A673 (cell line): Measurements from ENCODE around the gene METTL25. TPM values are rescaled to one million over a fixed set of nuclear protein-coding genes. Genes with fewer than 3 reads are reported as not detected.
A peak's percentile ranks its signal among the peaks of the same experiment; 100 is the strongest.

Experiments used
- BruUV-seq: library from RNA; stranded (reverse); fragments of 400-500 nt; replicated peaks from 2 replicates; lab custom pipeline; 2021; lab: Mats Ljungman, UMichigan
- CTCF ChIA-PET: fragments of 300-600 bp; sonication (Branson Sonifier 250); formaldehyde crosslinking; loops from one replicate; lab custom pipeline; 2022; ENCODE audit warnings: antibody characterized with exemption; lab: Charles Lee
- POLR2A ChIA-PET: fragments of 300-600 bp; sonication (Branson Sonifier 250); formaldehyde crosslinking; loops from one replicate; lab custom pipeline; 2022; ENCODE audit warnings: antibody characterized with exemption; ENCODE audit not compliant: low non-redundant PET; lab: Charles Lee
- DNase-seq: peaks from one replicate; pipeline ENCODE4 v3.0.0-alpha.2; 2015; ENCODE audit warnings: low spot score
- H3K27ac ChIP-seq: fragments of 200-600 bp; sonication (generic); 2 replicates; pipeline ENCODE4 v1.5.1; 2016; ENCODE audit warnings: mixed run types, low read depth, mild to moderate bottlenecking, mixed read lengths, antibody characterized with exemption, low read length; ENCODE audit not compliant: poor library complexity, severe bottlenecking
- H3K27me3 ChIP-seq: fragments of 200-600 bp; sonication (generic); replicated peaks from 2 replicates; pipeline ENCODE4 v1.6.1; 2017; ENCODE audit warnings: mixed run types, low read depth, mild to moderate bottlenecking, mixed read lengths, antibody characterized with exemption, low read length; ENCODE audit not compliant: insufficient read depth, poor library complexity
- H3K36me3 ChIP-seq: fragments of 200-600 bp; sonication (generic); 2 replicates; pipeline ENCODE4 v1.6.1; 2016; ENCODE audit warnings: mixed run types, mild to moderate bottlenecking, mixed read lengths, antibody characterized with exemption, low read length; ENCODE audit not compliant: insufficient read depth, poor library complexity, severe bottlenecking
- H3K4me1 ChIP-seq: fragments of 200-600 bp; sonication (generic); 2 replicates; pipeline ENCODE4 v1.6.1; 2017; ENCODE audit warnings: mixed run types, mild to moderate bottlenecking, mixed read lengths, antibody characterized with exemption, low read length; ENCODE audit not compliant: insufficient read depth, poor library complexity, severe bottlenecking
- H3K4me3 ChIP-seq: fragments of 200-600 bp; sonication (generic); 2 replicates; pipeline ENCODE4 v1.5.1; 2016; ENCODE audit warnings: low read depth, mixed run types, mild to moderate bottlenecking, mixed read lengths, low read length; ENCODE audit not compliant: poor library complexity, severe bottlenecking
- H3K9me3 ChIP-seq: fragments of 200-600 bp; sonication (generic); 2 replicates; pipeline ENCODE4 v1.6.1; 2016; ENCODE audit warnings: mixed run types, low read depth, mild to moderate bottlenecking, mixed read lengths, antibody characterized with exemption, low read length; ENCODE audit not compliant: poor library complexity, severe bottlenecking
- CTCF ChIP-seq: fragments of 300-800, 200-600 bp; sonication (generic); conservative IDR thresholded peaks from 2 replicates; pipeline ENCODE4 v1.5.1; 2017; ENCODE audit warnings: low read depth, mild to moderate bottlenecking, antibody characterized with exemption, low read length, moderate library complexity, mixed read lengths
- EZH2 ChIP-seq: fragments of 200-600 bp; sonication (generic); IDR thresholded peaks from 2 replicates; pipeline ENCODE4 v1.6.1; 2017; ENCODE audit warnings: borderline replicate concordance, low read depth, mild to moderate bottlenecking, mixed read lengths, antibody characterized with exemption, low read length; ENCODE audit not compliant: poor library complexity, severe bottlenecking
- intact Hi-C: fragments of 100-400 bp; cut with micrococcal nuclease; formaldehyde crosslinking; loops from one replicate; pipeline ENCODE4 v1.10.0; 2022; ENCODE audit not compliant: unreplicated experiment
- total RNA-seq: library from RNA; stranded (reverse); gene quantifications from 2 replicates; pipeline ENCODE4 v1.2.3, GENCODE V29; 2021

Gene METTL25
- total RNA-seq, 1 experiment from 2014 or later: 5.1 TPM

GRCh38 chr12:82425241-82425640 is 66.9 kb downstream of the METTL25 start:
- ChIA-PET POLR2A (no interaction called here), CTCF (no interaction called here)
- intact Hi-C loops: no loop called here
- Histone ChIP-seq H3K4me3 (no peak overlapping the region), H3K9me3 (no peaks in the 10 kb centered on the region), H3K27me3 (no peaks in the 10 kb centered on the region), H3K4me1 (no peaks in the 10 kb centered on the region), H3K27ac (no peak overlapping the region), H3K36me3 (no peaks in the 10 kb centered on the region)
- DNase-seq: peak; percentile 53
- BruUV-seq: no TSS peak
- TF ChIP-seq CTCF: no peak
- TF ChIP-seq EZH2: no peak

DNA sequence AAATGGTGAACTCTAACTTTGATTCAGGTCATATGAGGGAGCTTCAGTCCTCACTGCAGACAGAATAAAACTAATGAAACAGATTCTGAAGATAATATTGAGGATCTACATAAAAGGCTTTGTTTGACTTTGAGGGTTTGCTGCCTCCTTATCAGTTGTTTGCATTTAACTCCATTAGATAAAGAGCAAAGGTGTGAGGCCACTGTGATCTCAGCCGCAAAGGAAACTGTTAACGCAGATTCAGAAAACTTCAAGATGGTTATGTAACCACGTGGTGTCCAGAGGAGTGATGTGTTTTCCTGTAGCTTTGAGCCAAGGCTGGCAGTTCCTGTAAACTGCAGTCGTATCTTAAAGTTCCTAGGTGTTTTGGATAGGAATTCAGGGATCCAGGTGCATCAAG is 67.8 kb downstream of the METTL25 start:
- intact Hi-C loops: no loop called here
- Histone ChIP-seq H3K4me3 (no peak overlapping the region), H3K9me3 (no peaks in the 10 kb centered on the region), H3K27me3 (no peaks in the 10 kb centered on the region), H3K27ac (no peak overlapping the region), H3K36me3 (no peaks in the 10 kb centered on the region), H3K4me1 (no peaks in the 10 kb centered on the region)
- ChIA-PET CTCF (no interaction called here), POLR2A (no interaction called here)
- TF ChIP-seq CTCF (no peak), EZH2 (no peak)
- BruUV-seq: no TSS peak
- DNase-seq: no peak

GRCh38 chr12:82426586-82426985 is 68.3 kb downstream of the METTL25 start:
- intact Hi-C loops: no loop called here
- no peaks in the 10 kb centered on the region for H3K27me3 ChIP-seq
- POLR2A ChIA-PET: no interaction called here
- H3K27ac ChIP-seq: no peak overlapping the region
- TF ChIP-seq CTCF: no peak
- no peak for TF ChIP-seq EZH2
- no peaks in the 10 kb centered on the region for H3K36me3 ChIP-seq
- CTCF ChIA-PET: no interaction called here
- no peak for DNase-seq
- H3K9me3 ChIP-seq: no peaks in the 10 kb centered on the region
- H3K4me3 ChIP-seq: no peak overlapping the region
- H3K4me1 ChIP-seq: no peaks in the 10 kb centered on the region
- no TSS peak for BruUV-seq
